GM12873 (cell line): ENCODE measurements around the gene TFB2M.

Experiments
- TF ChIP-seq, protein P1 (sequence below): IDR thresholded peaks from 2 replicates; pipeline ENCODE4 v1.5.1; 2012; ENCODE audit warnings: low read depth, mild to moderate bottlenecking, moderate library complexity, low read length, control low read depth; ENCODE audit not compliant: insufficient read depth; ENCODE audit errors: missing control alignments

Gene TFB2M

DNA sequence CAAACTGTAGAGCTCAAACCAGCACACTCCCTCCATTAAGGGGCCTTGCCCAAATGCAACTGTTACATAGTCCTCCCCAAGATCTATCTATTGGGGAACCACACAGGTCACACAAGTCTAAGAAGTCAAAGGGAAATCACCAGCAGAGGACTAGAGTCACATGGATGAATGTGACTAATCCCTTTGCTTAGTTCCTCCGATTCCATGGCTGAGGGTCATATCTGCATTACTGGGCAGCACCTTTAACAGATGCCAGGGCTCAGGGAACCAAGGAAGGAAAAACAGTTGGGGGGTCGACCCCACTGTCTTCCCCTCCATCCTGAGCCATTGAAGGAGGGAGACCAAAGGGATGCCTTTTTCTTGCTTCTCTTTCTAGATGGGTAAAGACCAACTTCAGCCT, 35.6 kb downstream of the TFB2M start:
- TF ChIP-seq, protein P1, sequence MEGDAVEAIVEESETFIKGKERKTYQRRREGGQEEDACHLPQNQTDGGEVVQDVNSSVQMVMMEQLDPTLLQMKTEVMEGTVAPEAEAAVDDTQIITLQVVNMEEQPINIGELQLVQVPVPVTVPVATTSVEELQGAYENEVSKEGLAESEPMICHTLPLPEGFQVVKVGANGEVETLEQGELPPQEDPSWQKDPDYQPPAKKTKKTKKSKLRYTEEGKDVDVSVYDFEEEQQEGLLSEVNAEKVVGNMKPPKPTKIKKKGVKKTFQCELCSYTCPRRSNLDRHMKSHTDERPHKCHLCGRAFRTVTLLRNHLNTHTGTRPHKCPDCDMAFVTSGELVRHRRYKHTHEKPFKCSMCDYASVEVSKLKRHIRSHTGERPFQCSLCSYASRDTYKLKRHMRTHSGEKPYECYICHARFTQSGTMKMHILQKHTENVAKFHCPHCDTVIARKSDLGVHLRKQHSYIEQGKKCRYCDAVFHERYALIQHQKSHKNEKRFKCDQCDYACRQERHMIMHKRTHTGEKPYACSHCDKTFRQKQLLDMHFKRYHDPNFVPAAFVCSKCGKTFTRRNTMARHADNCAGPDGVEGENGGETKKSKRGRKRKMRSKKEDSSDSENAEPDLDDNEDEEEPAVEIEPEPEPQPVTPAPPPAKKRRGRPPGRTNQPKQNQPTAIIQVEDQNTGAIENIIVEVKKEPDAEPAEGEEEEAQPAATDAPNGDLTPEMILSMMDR, result no peak

DNA sequence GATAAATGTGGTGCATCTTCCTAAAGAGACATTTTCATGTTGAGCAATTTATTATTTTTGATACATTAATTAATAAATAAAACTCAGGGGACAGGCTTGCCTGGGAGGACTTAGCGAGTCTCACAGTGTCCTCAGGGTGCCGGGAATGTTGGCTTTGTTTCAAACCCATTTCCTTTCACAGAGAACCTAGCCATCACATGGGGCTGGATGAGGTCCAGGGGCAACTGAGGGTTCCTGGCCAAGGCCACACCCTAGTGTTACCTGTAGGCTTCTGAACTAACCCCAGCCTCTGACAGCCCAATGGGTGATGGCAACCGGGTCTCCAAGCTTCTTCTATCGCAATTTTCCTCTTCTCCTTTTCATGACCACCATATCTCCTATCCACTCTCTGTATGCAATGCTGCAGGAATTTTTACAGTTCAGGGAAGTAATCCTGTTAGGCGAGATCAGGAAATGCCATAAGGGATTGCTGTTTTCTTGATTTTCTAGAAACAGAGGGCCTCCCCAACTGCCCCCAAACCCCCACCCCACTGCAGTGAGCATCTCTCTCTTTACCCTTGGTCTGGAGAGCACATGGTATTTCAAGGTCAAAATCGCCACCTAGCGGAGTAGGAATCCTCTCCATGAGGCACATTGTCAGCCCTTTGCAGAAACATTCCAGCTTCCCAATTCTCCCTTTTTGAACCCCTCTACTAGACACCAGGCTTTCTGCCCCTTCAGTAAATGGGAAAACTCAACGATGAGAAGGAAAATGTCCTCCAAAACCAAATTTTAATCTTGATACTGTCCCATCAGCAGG, 36.9 kb downstream of the TFB2M start:
- TF ChIP-seq, protein P1, result no peak

DNA sequence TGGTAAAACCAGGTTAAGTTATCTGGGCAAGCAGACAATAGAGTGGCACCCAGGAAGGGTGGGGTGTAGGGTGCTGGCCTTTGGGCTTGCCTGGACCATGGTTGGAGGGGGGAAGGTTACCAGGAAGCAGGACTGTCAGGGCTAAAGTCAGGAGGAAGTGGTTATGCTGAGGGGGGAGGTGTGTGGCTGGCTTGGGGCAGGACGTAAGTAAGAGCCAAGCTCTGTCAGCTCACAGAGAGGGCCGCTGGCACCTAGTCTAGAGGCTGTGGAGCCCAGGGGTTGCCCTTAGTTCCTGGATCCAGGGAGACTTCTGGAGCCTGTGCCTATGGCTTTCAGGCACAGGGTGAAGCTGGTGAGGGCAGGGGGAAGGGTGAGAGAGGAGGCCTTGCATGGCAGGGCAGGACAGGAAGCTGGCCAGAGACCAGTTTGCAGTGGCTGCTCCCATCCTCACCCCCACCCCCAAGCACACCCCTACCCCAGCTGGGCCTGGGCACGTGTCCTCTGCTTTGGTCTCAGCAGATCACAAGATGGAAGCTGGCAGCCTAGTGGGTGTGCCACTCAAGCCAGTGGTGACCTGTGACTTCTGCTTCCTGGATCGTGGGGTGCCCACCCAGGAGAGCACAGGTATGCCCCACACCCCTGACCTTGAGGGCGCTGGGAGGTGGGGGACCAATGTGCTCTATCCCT, 38.5 kb downstream of the TFB2M start:
- TF ChIP-seq, protein P1, result no peak

DNA sequence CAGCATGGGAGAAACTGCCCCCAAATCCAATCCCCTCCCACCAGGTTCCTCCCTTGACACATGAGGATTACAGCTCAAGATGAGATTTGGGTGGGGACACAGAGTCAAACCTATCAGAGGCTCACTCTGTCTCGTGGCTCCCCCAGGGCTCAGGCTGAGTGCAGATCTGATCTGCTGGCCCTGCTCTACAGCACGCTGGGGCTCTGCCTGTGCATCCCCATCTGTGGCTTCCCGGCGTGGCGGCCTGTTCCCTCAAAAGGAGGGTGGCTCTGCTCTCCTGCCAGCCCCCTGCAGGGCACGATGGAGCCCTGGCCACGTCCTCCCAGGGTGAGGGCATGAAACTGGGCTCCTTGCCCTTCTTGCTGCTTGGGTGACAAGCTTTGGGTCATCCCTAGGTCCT, 39.1 kb downstream of the TFB2M start:
- TF ChIP-seq, protein P1, result no peak

DNA sequence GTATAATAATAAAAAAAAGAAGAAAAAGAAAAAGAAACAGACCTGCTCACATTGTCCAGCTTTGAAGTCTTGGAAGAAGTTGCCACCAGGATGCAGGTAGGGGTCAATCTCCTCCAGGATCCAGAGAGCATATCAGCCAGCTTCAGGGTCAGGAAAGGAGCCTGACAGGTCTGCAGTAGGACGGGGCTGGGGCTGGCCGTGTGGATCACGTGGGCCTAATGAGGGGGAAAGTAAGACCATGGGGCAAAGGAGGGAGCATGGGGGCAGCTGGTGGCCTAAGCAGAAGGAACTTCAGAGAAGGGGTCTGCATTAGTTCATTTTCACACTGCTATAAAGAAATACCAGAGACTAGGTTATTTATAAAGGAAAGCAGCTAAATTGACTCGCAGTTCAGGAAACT, 39.7 kb downstream of the TFB2M start:
- TF ChIP-seq, protein P1, result no peak

DNA sequence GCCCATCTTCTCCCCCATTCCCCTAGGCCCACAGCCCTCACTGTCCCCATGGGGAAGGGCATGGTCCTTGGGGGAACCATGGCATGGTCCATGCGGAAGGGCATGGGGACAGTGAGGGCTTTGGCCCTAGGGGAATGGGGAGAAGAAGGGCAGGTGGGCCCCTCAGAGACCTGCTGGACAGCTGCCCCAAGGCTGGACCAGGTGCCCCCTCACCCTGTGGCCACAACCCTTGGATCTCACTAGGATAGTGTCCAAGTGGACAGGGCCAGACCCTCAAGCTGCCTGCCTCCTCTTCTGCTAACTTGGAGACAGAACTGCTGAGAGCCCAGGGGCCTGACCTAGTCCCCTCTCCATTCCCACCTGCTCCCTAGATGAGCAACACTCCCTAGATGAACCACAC, 46.5 kb downstream of the TFB2M start:
- TF ChIP-seq, protein P1, result no peak

DNA sequence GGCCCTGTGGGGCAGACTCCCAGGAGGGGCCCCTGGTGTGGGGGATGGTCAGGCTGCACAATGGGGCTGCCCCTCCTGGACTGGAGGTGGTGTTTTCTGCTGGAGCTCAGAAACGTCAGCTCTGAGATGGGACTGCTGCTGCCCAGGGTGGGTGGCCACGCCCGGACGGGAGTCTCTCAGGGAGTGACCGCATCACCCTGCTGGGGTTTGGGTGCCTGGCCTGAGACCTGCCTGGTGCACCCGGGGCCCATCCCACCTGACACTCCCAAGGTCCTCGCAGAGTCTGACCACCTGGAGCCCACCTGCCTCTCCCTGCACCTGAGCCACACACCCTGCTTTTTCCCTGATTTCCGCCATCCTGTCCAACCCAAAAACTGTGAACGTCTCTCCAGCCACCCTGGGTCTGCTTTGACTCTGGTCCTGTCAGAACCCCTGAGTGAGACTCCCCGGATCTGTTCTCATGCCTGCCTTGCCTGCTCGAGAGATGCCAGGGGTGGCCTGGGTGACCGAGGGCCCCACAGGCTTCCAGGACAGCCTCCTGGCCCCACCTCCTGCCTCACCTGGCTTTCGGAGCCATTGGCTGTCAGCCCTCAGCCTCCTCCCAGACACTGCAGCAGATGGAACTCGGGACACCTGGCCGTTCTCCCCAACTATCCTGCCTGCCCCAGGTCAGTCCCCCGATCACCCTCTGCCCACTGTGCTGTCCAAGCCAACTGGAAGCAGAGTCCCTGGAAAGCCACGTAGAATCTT, 47.4 kb downstream of the TFB2M start:
- TF ChIP-seq, protein P1, result no peak
